HEK293 (cell line): ENCODE data around the gene ASMTL.

ENCODE experiments used
- CTCF ChIA-PET: fragments of 350-600 bp; formaldehyde crosslinking; extraction: SDS; loops from one replicate; lab custom pipeline; 2021; ENCODE audit warnings: antibody characterized with exemption; lab: Yijun Ruan, JAX
- POLR2A ChIA-PET: fragments of 300-600 bp; formaldehyde crosslinking; extraction: SDS; loops from one replicate; lab custom pipeline; 2020; ENCODE audit warnings: antibody characterized with exemption, inconsistent platforms; lab: Yijun Ruan, JAX
- H3K27ac ChIP-seq: fragments of 200-500 bp; sonication (Bioruptor generic); 2 replicates; pipeline ENCODE4 v1.5.1; 2014; ENCODE audit warnings: low read depth, low read length, control low read depth, inconsistent platforms; ENCODE audit errors: extremely low read depth
- H3K36me3 ChIP-seq, 2 experiments: fragments of 200-500 bp in 1 of 2; sonication (Bioruptor generic) in 1 of 2; 1 replicate in 1 of 2; 2 replicates in 1 of 2; pipeline ENCODE4 v1.5.1; 2014 to 2017; ENCODE audit warnings: inconsistent platforms in 2 of 2, low read length in 2 of 2; ENCODE audit not compliant: control insufficient read depth in 2 of 2, insufficient read depth in 1 of 2
- H3K4me1 ChIP-seq: fragments of 200-500 bp; sonication (Bioruptor generic); 2 replicates; pipeline ENCODE4 v1.5.1; 2014; ENCODE audit warnings: mild to moderate bottlenecking, low read length, inconsistent platforms; ENCODE audit not compliant: control insufficient read depth, insufficient read depth
- H3K4me3 ChIP-seq: 2 replicates; pipeline ENCODE4 v1.5.1; 2011; ENCODE audit warnings: low read depth, mild to moderate bottlenecking, control low read depth, low read length, moderate library complexity
- H3K9me3 ChIP-seq: fragments of 200-500 bp; sonication (Bioruptor generic); 2 replicates; pipeline ENCODE4 v1.5.1; 2014; ENCODE audit warnings: low read depth, low read length, inconsistent platforms; ENCODE audit not compliant: control insufficient read depth, insufficient read depth
- GLIS2 ChIP-seq: fragments of 450-650 bp; formaldehyde crosslinking; IDR thresholded peaks from 2 replicates; pipeline ENCODE4 v1.5.1; 2016; ENCODE audit warnings: missing biosample characterization, missing genetic modification characterization
- HOXA7 ChIP-seq: sonication (generic); formaldehyde crosslinking; IDR thresholded peaks from 2 replicates; pipeline ENCODE4 v1.8.1; 2022; ENCODE audit warnings: missing genetic modification reagents, borderline replicate concordance
- KLF8 ChIP-seq: fragments of 450-650 bp; formaldehyde crosslinking; IDR thresholded peaks from 2 replicates; pipeline ENCODE4 v1.5.1; 2016; ENCODE audit warnings: missing biosample characterization, missing genetic modification characterization
- REPIN1 ChIP-seq: fragments of 450-650 bp; formaldehyde crosslinking; IDR thresholded peaks from 2 replicates; pipeline ENCODE4 v1.5.1; 2017; ENCODE audit warnings: missing biosample characterization, missing genetic modification characterization, low read depth
- SCRT1 ChIP-seq: fragments of 450-650 bp; formaldehyde crosslinking; IDR thresholded peaks from 2 replicates; pipeline ENCODE4 v1.5.1; 2016; ENCODE audit warnings: missing biosample characterization, missing genetic modification characterization, borderline replicate concordance
- SCRT2 ChIP-seq: fragments of 450-650 bp; formaldehyde crosslinking; IDR thresholded peaks from 2 replicates; pipeline ENCODE4 v1.5.1; 2016; ENCODE audit warnings: missing biosample characterization, missing genetic modification characterization
- ZBTB7A ChIP-seq: fragments of 450-650 bp; formaldehyde crosslinking; IDR thresholded peaks from 2 replicates; pipeline ENCODE4 v1.5.1; 2016; ENCODE audit warnings: low read depth, missing biosample characterization, missing genetic modification characterization
- ZNF114 ChIP-seq: fragments of 450-650 bp; formaldehyde crosslinking; IDR thresholded peaks from 2 replicates; pipeline ENCODE4 v1.5.0; 2017; ENCODE audit warnings: missing biosample characterization, missing genetic modification characterization
- ZNF133 ChIP-seq: fragments of 450-650 bp; formaldehyde crosslinking; IDR thresholded peaks from 2 replicates; pipeline ENCODE4 v1.5.1; 2016; ENCODE audit warnings: missing biosample characterization, missing genetic modification characterization
- ZNF138 ChIP-seq: fragments of 450-650 bp; formaldehyde crosslinking; IDR thresholded peaks from 2 replicates; pipeline ENCODE4 v1.5.1; 2016; ENCODE audit warnings: missing biosample characterization, missing genetic modification characterization, borderline replicate concordance
- ZNF274 ChIP-seq, 2 experiments: fragments of 200-500 bp in 1 of 2; fragments of 450-650 bp in 1 of 2; sonication (Bioruptor generic) in 1 of 2; formaldehyde crosslinking in 1 of 2; IDR thresholded peaks; 2 replicates each; pipeline versions ENCODE4 v1.5.1 to v1.6.1; 2014 to 2016; ENCODE audit warnings: borderline replicate concordance in 1 of 2, inconsistent platforms in 1 of 2, low read length in 1 of 2, missing biosample characterization in 1 of 2, missing genetic modification characterization in 1 of 2
- ZNF341 ChIP-seq: fragments of 450-650 bp; formaldehyde crosslinking; IDR thresholded peaks from 2 replicates; pipeline ENCODE4; 2016; ENCODE audit warnings: low read depth, missing biosample characterization, missing genetic modification characterization
- ZNF48 ChIP-seq: fragments of 450-650 bp; formaldehyde crosslinking; IDR thresholded peaks from 2 replicates; pipeline ENCODE4 v1.5.1; 2016; ENCODE audit warnings: missing biosample characterization, missing genetic modification characterization
- ZNF560 ChIP-seq: fragments of 450-650 bp; formaldehyde crosslinking; IDR thresholded peaks from 2 replicates; pipeline ENCODE4 v1.5.1; 2017; ENCODE audit warnings: missing biosample characterization, missing genetic modification characterization, borderline replicate concordance
- ZNF654 ChIP-seq: fragments of 450-650 bp; formaldehyde crosslinking; IDR thresholded peaks from 2 replicates; pipeline ENCODE4 v1.5.1; 2016; ENCODE audit warnings: low read depth, missing biosample characterization, missing genetic modification characterization
- ZNF677 ChIP-seq: fragments of 450-650 bp; IDR thresholded peaks from 2 replicates; pipeline ENCODE4 v1.5.0; 2018; ENCODE audit warnings: missing biosample characterization, mild to moderate bottlenecking, missing genetic modification characterization, moderate library complexity
- TF ChIP-seq, protein P1 (sequence below): fragments of 450-650 bp; formaldehyde crosslinking; IDR thresholded peaks from 2 replicates; pipeline ENCODE4 v1.5.1; 2016; ENCODE audit warnings: missing biosample characterization, missing genetic modification characterization
- TF ChIP-seq, protein P2 (sequence below): fragments of 450-650 bp; formaldehyde crosslinking; optimal IDR thresholded peaks from 2 replicates; pipeline ENCODE3; 2016; ENCODE audit warnings: missing biosample characterization, mild to moderate bottlenecking, missing genetic modification characterization

The ASMTL gene

DNA sequence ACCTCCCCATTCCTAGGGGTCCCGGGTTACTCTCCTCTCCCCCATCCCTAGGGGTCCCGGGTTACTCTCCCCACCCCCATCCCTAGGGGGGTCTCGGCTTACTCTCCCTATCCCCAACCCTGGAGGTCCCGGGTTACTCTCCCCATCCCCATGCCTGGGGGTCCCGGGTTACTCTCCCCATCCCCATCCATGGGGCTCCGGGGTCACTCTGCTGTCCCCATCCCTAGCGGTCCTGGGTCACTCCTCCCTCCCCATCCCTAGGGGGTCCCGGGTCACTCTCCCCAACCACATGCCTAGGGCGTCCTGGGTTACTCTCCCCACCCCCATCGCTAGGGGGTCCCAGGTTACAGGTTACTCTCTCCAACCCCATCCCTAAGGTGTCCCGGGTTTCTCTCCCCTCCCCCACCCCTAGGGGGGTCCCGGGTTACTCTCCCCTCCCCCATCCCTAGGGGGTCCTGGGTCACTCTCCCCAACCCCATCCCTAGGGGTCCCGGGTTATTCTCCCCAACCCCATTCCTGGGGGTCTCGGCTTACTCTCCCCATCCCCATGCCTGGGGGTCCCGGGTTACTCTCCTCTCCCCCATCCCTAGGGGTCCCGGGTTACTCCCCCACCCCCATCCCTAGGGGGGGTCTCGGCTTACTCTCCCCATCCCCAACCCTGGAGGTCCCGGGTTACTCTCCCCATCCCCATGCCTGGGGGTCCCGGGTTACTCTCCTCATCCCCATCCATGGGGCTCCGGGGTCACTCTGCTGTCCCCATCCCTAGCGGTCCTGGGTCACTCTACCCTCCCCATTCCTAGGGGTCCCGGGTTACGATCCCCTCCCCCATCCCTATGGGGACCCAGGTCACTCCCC is 821 bp downstream of the ASMTL start:
- no peak overlapping the region; the same call in 1 of the 2 replicates for H3K27ac ChIP-seq
- TF ChIP-seq GLIS2 (tag by site-specific recombination) (peak; percentile 51), HOXA7 (CRISPR knock-in tag) (no peak)
- TF ChIP-seq, all 188 proteins: peak for 1
- ChIA-PET POLR2A (no interaction called here), CTCF (no interaction called here)
- Histone ChIP-seq H3K4me3 (peak overlapping the region; percentile 89), H3K36me3 (peaks cover 0 to 14% of the 10 kb centered on the region in 2 experiments; a peak in 1 of 3 replicates), H3K4me1 (no peaks in the 10 kb centered on the region), H3K9me3 (no peaks in the 10 kb centered on the region)

DNA sequence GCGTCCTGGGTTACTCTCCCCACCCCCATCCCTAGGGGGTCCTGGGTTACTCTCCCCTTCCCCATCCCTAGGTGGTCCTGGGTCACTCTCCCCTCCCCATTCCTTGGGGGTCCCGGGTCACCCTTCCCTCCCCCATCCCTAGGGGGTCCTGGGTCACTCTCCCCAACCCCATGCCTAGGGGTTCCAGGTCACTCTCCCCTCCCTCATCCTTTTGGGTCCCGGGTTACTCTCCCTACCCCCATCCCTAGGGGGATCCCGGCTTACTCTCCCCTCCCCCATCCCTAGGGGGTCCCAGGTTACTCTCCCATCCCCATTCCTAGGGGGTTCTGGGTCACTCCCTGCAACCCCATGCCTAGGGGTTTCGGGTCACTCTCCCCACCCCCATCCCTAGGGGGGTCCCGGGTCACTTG is 1.5 kb downstream of the ASMTL start:
- CTCF ChIA-PET, result no interaction called here
- H3K4me3 ChIP-seq, result no peak overlapping the region

DNA sequence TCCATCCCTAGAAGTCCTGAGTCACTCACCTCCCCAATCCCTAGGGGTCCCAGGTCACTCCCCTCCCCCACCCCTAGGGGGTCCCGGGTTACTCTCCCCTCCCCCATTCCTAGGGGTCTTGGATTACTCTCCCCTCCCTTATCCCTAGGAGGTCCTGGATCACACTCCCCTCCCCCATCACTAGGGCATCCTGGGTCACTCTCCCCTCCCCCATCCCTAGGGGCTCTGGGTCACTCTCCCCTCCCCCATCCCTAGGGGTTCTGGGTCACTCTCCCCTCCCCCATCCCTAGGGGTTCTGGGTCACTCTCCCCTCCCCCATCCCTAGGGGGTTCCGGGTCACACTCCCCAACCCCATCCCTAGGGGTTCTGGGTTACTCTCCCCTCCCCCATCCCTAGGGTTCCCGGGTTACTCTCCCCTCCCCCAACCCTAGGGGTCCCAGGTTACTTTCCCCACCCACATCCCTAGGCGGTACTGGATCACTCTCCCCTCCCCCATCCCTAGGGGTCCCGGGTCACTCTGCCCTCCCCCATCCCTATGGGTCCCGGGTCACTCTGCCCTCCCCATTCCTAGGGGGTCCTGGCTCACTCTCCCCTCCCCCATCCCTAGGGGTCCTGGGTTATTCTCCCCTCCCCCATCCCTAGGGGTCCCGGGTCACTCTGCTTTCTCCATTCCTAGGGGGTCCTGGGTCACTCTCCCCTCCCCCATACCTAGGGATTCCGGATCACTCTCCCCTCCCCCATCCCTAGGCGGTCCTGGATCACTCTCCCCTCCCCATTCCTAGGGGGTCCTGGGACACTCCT is 2.1 kb downstream of the ASMTL start:
- H3K9me3 ChIP-seq, result no peaks in the 10 kb centered on the region
- no peaks in the 10 kb centered on the region for H3K4me1 ChIP-seq
- H3K36me3 ChIP-seq, result peaks cover 0 to 14% of the 10 kb centered on the region in 2 experiments; a peak in 1 of 3 replicates
- H3K27ac ChIP-seq, result no peak overlapping the region
- POLR2A ChIA-PET, result no interaction called here
- H3K4me3 ChIP-seq, result no peak overlapping the region
- CTCF ChIA-PET, result no interaction called here
- TF ChIP-seq ZNF677 (tag by site-specific recombination) (no peak), ZNF274 (IDR thresholded peaks at IDR 0.05; ENCODE audit: low read length) (no peak), ZNF274 (tag by site-specific recombination; IDR thresholded peaks at IDR 0.05; ENCODE audit: borderline replicate concordance) (no peak), ZNF48 (tag by site-specific recombination) (no peak), SCRT2 (tag by site-specific recombination) (no peak), ZNF138 (tag by site-specific recombination) (no peak), ZNF560 (tag by site-specific recombination) (no peak), ZNF114 (tag by site-specific recombination) (no peak), REPIN1 (tag by site-specific recombination) (no peak), ZNF654 (tag by site-specific recombination) (no peak), KLF8 (tag by site-specific recombination) (no peak), ZNF133 (tag by site-specific recombination) (no peak), SCRT1 (tag by site-specific recombination) (no peak)
- TF ChIP-seq, protein P1, sequence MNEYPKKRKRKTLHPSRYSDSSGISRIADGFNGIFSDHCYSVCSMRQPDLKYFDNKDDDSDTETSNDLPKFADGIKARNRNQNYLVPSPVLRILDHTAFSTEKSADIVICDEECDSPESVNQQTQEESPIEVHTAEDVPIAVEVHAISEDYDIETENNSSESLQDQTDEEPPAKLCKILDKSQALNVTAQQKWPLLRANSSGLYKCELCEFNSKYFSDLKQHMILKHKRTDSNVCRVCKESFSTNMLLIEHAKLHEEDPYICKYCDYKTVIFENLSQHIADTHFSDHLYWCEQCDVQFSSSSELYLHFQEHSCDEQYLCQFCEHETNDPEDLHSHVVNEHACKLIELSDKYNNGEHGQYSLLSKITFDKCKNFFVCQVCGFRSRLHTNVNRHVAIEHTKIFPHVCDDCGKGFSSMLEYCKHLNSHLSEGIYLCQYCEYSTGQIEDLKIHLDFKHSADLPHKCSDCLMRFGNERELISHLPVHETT (tag by site-specific recombination), result no peak
- TF ChIP-seq, protein P2, sequence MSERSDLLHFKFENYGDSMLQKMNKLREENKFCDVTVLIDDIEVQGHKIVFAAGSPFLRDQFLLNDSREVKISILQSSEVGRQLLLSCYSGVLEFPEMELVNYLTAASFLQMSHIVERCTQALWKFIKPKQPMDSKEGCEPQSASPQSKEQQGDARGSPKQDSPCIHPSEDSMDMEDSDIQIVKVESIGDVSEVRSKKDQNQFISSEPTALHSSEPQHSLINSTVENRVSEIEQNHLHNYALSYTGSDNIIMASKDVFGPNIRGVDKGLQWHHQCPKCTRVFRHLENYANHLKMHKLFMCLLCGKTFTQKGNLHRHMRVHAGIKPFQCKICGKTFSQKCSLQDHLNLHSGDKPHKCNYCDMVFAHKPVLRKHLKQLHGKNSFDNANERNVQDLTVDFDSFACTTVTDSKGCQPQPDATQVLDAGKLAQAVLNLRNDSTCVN (tag by site-specific recombination), result no peak

More for the DNA sequence above, 1.5 kb downstream of the ASMTL start:
- Histone ChIP-seq H3K36me3 (peaks cover 0 to 14% of the 10 kb centered on the region in 2 experiments; a peak in 1 of 3 replicates), H3K4me1 (no peaks in the 10 kb centered on the region), H3K9me3 (no peaks in the 10 kb centered on the region), H3K27ac (no peak overlapping the region)
- POLR2A ChIA-PET, result no interaction called here
- TF ChIP-seq ZNF341 (tag by site-specific recombination), result no peak
- TF ChIP-seq ZBTB7A (tag by site-specific recombination), result peak; percentile 69; the same call in 1 of the 2 replicates
